Measurements from ENCODE around the gene HSPBAP1. TPM values are rescaled to one million over a fixed set of nuclear protein-coding genes. Genes with fewer than 3 reads are reported as not detected.

The HSPBAP1 gene
- total and polyA plus RNA-seq, 2 of the 4 experiments (the other 2 are of a cell fraction), result 2.6 to 4.8 TPM

DNA sequence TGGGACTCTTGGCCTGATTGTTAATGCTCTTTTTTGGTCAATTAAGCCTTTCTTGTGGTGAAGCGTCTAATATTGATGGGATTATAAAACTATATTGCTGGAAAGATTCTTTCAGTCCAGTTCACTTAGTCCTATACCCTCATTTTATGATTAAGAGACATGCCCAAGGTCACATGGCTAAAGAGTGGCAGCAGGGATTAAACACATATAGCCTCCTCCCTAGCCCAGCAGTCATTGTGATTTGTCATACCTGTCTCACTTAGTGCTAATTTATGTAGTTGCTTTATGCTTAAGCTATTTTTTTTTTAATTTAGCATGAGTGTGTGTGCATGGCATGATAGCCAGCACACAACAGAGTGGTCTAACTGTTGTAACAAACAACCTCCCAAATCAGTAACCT is 103.5 kb downstream of the HSPBAP1 start:
- H3K27ac ChIP-seq (ENCODE audit: insufficient read depth, low read length), result no peak overlapping the region
- dilution Hi-C loops (cut with HindIII; ENCODE audit: low sequenced_read_pairs, unreplicated experiment), result no loop called here

More for the DNA sequence above, 103.5 kb downstream of the HSPBAP1 start:
- Histone ChIP-seq H3K27me3 (ENCODE audit: control insufficient read depth, insufficient read depth, low read length) (no peaks in the 10 kb centered on the region), H2BK20ac (ENCODE audit: low read depth, low read length) (no peak overlapping the region), H3K9me3 (ENCODE audit: control insufficient read depth, insufficient read depth, low read length) (no peaks in the 10 kb centered on the region), H3K9ac (ENCODE audit: low read depth, low read length) (no peak overlapping the region), H3K4ac (ENCODE audit: low read depth, low read length) (no peak overlapping the region), H4K5ac (ENCODE audit: low read depth, low read length) (no peak overlapping the region), H3K79me1 (ENCODE audit: low read depth in 1 of 2, low read length in 2 of 2) (no peaks in the 10 kb centered on the region), H2BK120ac (ENCODE audit: low read depth, low read length) (no peak overlapping the region), H3K36me3 (ENCODE audit: control insufficient read depth, insufficient read depth, low read length) (peaks cover 20% of the 10 kb centered on the region), H3K4me3 (ENCODE audit: insufficient read depth, low read depth, low read length) (no peak overlapping the region), H4K8ac (ENCODE audit: low read depth in 2 of 2, low read length in 2 of 2) (no peak overlapping the region), H4K91ac (ENCODE audit: insufficient read depth, low read depth, low read length) (no peak overlapping the region), H3K9me1 (ENCODE audit: insufficient read depth, low read length) (peaks cover 11% of the 10 kb centered on the region; the same call in 1 of the 2 replicates), H2BK5ac (ENCODE audit: low read depth, low read length, poor library complexity, severe bottlenecking) (no peak overlapping the region), H3K14ac (replicated peaks; ENCODE audit: low read depth, low read length) (no peak overlapping the region), H3K4me1 (ENCODE audit: control insufficient read depth, insufficient read depth, low read length) (no peaks in the 10 kb centered on the region), H4K20me1 (ENCODE audit: insufficient read depth, low read length) (no peaks in the 10 kb centered on the region), H2AFZ (replicated peaks; ENCODE audit: low read length, poor library complexity) (no peak overlapping the region), H2BK15ac (ENCODE audit: low read depth, low read length) (no peak overlapping the region), H2AK5ac (ENCODE audit: low read depth, low read length) (no peak overlapping the region), H3K23ac (ENCODE audit: low read depth, low read length) (no peak overlapping the region), H2AK9ac (replicated peaks; ENCODE audit: low read depth, low read length, poor library complexity) (no peak overlapping the region), H3K56ac (ENCODE audit: extremely low read depth, insufficient read depth, low read length) (no peak overlapping the region), H3K4me2 (ENCODE audit: low read depth, low read length) (no peak overlapping the region), H3K18ac (ENCODE audit: low read depth, low read length) (no peak overlapping the region)
- TF ChIP-seq NFE2L2 (IDR thresholded peaks at IDR 0.05; ENCODE audit: low read depth, low read length) (no peak), CHD1 (IDR thresholded peaks at IDR 0.05; ENCODE audit: low read depth, low read length) (no peak), MXI1 (IDR thresholded peaks at IDR 0.05; ENCODE audit: borderline replicate concordance, low read depth, low read length) (no peak), RFX5 (IDR thresholded peaks at IDR 0.05; ENCODE audit: low read depth, low read length) (no peak), RAD21 (IDR thresholded peaks at IDR 0.05; ENCODE audit: low read length) (no peak), BHLHE40 (IDR thresholded peaks at IDR 0.05; ENCODE audit: low read depth, low read length) (no peak), MAFK (IDR thresholded peaks at IDR 0.05; ENCODE audit: low read depth, low read length) (no peak), CEBPB (IDR thresholded peaks at IDR 0.05; ENCODE audit: low read depth, low read length) (no peak), RCOR1 (IDR thresholded peaks at IDR 0.05; ENCODE audit: insufficient replicate concordance, low read length) (no peak), MAZ (IDR thresholded peaks at IDR 0.05; ENCODE audit: borderline replicate concordance, low read depth, low read length) (no peak)
- TF ChIP-seq, protein P1, sequence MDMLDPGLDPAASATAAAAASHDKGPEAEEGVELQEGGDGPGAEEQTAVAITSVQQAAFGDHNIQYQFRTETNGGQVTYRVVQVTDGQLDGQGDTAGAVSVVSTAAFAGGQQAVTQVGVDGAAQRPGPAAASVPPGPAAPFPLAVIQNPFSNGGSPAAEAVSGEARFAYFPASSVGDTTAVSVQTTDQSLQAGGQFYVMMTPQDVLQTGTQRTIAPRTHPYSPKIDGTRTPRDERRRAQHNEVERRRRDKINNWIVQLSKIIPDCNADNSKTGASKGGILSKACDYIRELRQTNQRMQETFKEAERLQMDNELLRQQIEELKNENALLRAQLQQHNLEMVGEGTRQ (IDR thresholded peaks at IDR 0.05; ENCODE audit: low read depth, low read length), result no peak
- TF ChIP-seq, protein P2, sequence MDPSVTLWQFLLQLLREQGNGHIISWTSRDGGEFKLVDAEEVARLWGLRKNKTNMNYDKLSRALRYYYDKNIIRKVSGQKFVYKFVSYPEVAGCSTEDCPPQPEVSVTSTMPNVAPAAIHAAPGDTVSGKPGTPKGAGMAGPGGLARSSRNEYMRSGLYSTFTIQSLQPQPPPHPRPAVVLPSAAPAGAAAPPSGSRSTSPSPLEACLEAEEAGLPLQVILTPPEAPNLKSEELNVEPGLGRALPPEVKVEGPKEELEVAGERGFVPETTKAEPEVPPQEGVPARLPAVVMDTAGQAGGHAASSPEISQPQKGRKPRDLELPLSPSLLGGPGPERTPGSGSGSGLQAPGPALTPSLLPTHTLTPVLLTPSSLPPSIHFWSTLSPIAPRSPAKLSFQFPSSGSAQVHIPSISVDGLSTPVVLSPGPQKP (IDR thresholded peaks at IDR 0.05; ENCODE audit: borderline replicate concordance, low read depth, low read length), result no peak
- no peak for DNase-seq
- ATAC-seq (ENCODE audit: low read depth), result no peak
- ChIA-PET POLR2A (ENCODE audit: unreplicated experiment) (no interaction called here), CTCF (no interaction called here)
- no TSS peak for BruUV-seq (replicated peaks)
- in situ Hi-C loops (cut with MboI; ENCODE audit: low sequenced_read_pairs), result no loop called here
- WGBS, 2 experiments (ENCODE audit: extremely low coverage in 2 of 2, insufficient read length in 1 of 2), result no CpG with 5 or more reads among the region's 1 CpG
- intact Hi-C loops (cut with micrococcal nuclease), result no loop called here
